ENCODE results near the gene BEGAIN. TPM values are rescaled to one million over a fixed set of nuclear protein-coding genes. Genes with fewer than 3 reads are reported as not detected.

Gene BEGAIN
- total and polyA plus RNA-seq, 9 of the 15 experiments (the other 6 are each of a cell fraction or from before 2014, with no cell fraction given), result 0.07 to 0.68 (median 0.55) TPM; not detected in 3

GRCh38 chr14:100612986-100613385, 25.8 kb upstream of the BEGAIN start:
- H3K79me2 ChIP-seq (ENCODE audit: control insufficient read depth, insufficient read depth, low read length), result no peaks in the 10 kb centered on the region
- H4K20me1 ChIP-seq (replicated peaks; ENCODE audit: control insufficient read depth, insufficient read depth, low read length), result no peaks in the 10 kb centered on the region
- POLR2A ChIA-PET, result interaction anchor here (0.6 kb wide), 3 partner anchors 29 to 213 kb away, joined by 3 read pairs; no protein-coding TSS in a partner anchor
- intact Hi-C loops (cut with micrococcal nuclease) (no loop called here), in situ Hi-C loops (cut with MboI) (no loop called here)
- TF ChIP-seq AFF1 (IDR thresholded peaks at IDR 0.05; ENCODE audit: low read depth in 1 of 2, partially characterized antibody in 2 of 2), result no peak
- peak; percentile 7 for TF ChIP-seq PRDM10 (IDR thresholded peaks at IDR 0.05; ENCODE audit: partially characterized antibody)
- TF ChIP-seq ZBTB33 (CRISPR knock-in tag; IDR thresholded peaks at IDR 0.05), result peak; percentile 42; the same call in 1 of the 2 replicates
- TF ChIP-seq EGR1 (conservative IDR thresholded peaks at IDR 0.05), result peak; percentile 45; the same call in 1 of the 2 replicates
- no peak for TF ChIP-seq E2F6 (IDR thresholded peaks at IDR 0.05; ENCODE audit: borderline replicate concordance in 1 of 2, extremely low read depth in 1 of 2, insufficient read depth in 1 of 2, insufficient read length in 1 of 2, low read depth in 1 of 2, low read length in 1 of 2, poor library complexity in 1 of 2, severe bottlenecking in 1 of 2)
- H3K9me3 ChIP-seq (replicated peaks; ENCODE audit: control insufficient read depth, insufficient read depth, low read depth, low read length), result no peaks in the 10 kb centered on the region
- 22% methylated on average over 5 of the region's 9 CpGs for WGBS (ENCODE audit: insufficient coverage, low coverage, missing lambda C conversion rate)
- no peak overlapping the region for H3K4me3 ChIP-seq
- H3K27ac ChIP-seq (ENCODE audit: extremely low read depth, low read depth, low read length), result no peak overlapping the region
- H2AFZ ChIP-seq (ENCODE audit: low read depth, low read length), result no peak overlapping the region
- H3K9me1 ChIP-seq (ENCODE audit: control insufficient read depth, insufficient read depth, low read length), result no peaks in the 10 kb centered on the region
- no peak overlapping the region for H3K9ac ChIP-seq (ENCODE audit: insufficient read depth in 1 of 2, low read depth in 2 of 2, low read length in 2 of 2)
- peaks cover 8 to 15% of the 10 kb centered on the region in 2 experiments; a peak in 3 of 5 replicates for H3K4me1 ChIP-seq (replicated peaks in 1 of 2; ENCODE audit: control insufficient read depth in 2 of 2, insufficient read depth in 2 of 2, low read length in 2 of 2)
- DNase-seq (ENCODE audit: extremely low read depth in 1 of 4, low spot score in 3 of 4) (peak in 3 of 4 experiments; percentile 26 to 32 (median 27)), FAIRE-seq (no peak), ATAC-seq (no peak; the same call in 2 of the 3 replicates)
- peaks cover 0 to 2% of the 10 kb centered on the region in 2 experiments; a peak in 1 of 5 replicates for H3K27me3 ChIP-seq (ENCODE audit: control insufficient read depth in 2 of 2, insufficient read depth in 2 of 2, low read length in 2 of 2)
- BruUV-seq (replicated peaks), result no TSS peak
- CTCF ChIA-PET (ENCODE audit: low intra/inter-chr PET ratio), result no interaction called here
- no peak overlapping the region for H3K4me2 ChIP-seq (ENCODE audit: insufficient read depth, low read length)
- H3K36me3 ChIP-seq (ENCODE audit: control insufficient read depth, insufficient read depth, low read length), result no peaks in the 10 kb centered on the region

Data from K562 (cell line).